D721Med (cell line): Measurements from ENCODE around the gene TMEM179.

Experiments used
- DNase-seq: peaks from one replicate; pipeline ENCODE4 v3.0.0; 2011; ENCODE audit warnings: low spot score; ENCODE audit not compliant: insufficient read length
- FAIRE-seq: peaks from 2 replicates; lab custom pipeline; 2011; peaks lifted over from hg19 to GRCh38; lab: Jason Lieb, UNC
- CTCF ChIP-seq: IDR thresholded peaks from 2 replicates; pipeline ENCODE4 v1.5.1; 2012; ENCODE audit warnings: mild to moderate bottlenecking, control low read depth; ENCODE audit not compliant: insufficient read depth; ENCODE audit errors: missing control alignments

The TMEM179 gene

GRCh38 chr14:104632781-104633180 lies 28.2 kb upstream of the TMEM179 start:
- FAIRE-seq (no peak), DNase-seq (no peak)
- TF ChIP-seq CTCF, result no peak

GRCh38 chr14:104624939-104625338 lies 20.4 kb upstream of the TMEM179 start:
- FAIRE-seq (no peak), DNase-seq (no peak)
- TF ChIP-seq CTCF, result no peak

GRCh38 chr14:104614126-104614812 lies 9.7 kb upstream of the TMEM179 start:
- TF ChIP-seq CTCF, result no peak
- FAIRE-seq (no peak), DNase-seq (no peak)

GRCh38 chr14:104611881-104612280 lies 7.3 kb upstream of the TMEM179 start:
- no peak for DNase-seq
- TF ChIP-seq CTCF, result no peak
- FAIRE-seq, result no peak

GRCh38 chr14:104610749-104611310 lies 6.3 kb upstream of the TMEM179 start:
- TF ChIP-seq CTCF, result no peak
- no peak for FAIRE-seq

GRCh38 chr14:104609666-104610065 lies 5.1 kb upstream of the TMEM179 start:
- no peak for FAIRE-seq
- no peak for TF ChIP-seq CTCF
- DNase-seq, result no peak

More at GRCh38 chr14:104610749-104611310, 6.3 kb upstream of the TMEM179 start:
- DNase-seq, result no peak
